HG03342 (cell line): ENCODE results near the gene ALDH8A1.

Source experiments
- ATAC-seq: cut with Tn5 transposase; IDR thresholded peaks from one replicate; pipeline ENCODE4 v1.9.1; 2021; ENCODE audit warnings: mild to moderate bottlenecking, moderate library complexity; ENCODE audit not compliant: unreplicated experiment

Gene ALDH8A1, protein sequence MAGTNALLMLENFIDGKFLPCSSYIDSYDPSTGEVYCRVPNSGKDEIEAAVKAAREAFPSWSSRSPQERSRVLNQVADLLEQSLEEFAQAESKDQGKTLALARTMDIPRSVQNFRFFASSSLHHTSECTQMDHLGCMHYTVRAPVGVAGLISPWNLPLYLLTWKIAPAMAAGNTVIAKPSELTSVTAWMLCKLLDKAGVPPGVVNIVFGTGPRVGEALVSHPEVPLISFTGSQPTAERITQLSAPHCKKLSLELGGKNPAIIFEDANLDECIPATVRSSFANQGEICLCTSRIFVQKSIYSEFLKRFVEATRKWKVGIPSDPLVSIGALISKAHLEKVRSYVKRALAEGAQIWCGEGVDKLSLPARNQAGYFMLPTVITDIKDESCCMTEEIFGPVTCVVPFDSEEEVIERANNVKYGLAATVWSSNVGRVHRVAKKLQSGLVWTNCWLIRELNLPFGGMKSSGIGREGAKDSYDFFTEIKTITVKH

DNA sequence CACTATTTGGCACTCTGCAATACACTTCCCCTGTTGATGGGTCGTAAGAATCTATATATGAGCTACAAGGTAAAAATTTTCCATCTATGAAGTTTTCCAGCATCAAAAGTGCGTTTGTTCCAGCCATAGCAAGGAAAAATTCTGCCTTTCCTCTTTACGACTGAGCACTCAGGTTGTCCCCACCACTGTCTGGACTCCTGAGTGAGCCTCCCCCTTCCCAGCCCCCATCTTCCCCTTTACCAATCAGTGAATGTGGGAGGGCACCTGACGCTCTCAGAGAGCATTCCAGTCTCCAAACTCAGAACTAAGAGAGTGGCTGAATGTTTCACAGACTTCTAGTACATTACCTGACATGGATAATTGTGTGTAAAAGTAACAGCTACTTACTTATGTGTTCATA lies at the start of gene ALDH8A1:
ALDH8A1 (minus strand) TSS at position 175 of the 400 bp plus-strand sequence; CDS start at position 127, 48 bp downstream.
- no peak for ATAC-seq

DNA sequence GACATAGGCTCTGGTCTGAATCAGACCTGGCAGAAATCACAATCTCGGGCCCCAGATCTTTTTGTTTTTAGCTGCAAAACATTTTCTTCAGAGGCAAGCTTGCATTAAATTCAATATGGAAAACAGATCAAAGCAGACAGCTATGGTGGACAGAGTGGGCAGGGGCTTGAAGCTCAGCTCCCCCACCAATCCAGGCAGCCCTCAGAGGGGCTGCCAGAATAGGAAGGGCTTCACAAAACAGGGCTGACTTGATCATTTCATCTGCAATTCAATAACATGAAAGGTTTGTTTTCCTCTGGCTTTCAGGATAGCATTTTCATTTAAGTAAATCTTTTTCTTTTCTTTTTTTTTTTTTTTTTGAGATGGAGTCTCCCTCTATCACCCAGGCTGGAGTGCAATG lies 49.2 kb upstream of the ALDH8A1 start:
- ATAC-seq = no peak

DNA sequence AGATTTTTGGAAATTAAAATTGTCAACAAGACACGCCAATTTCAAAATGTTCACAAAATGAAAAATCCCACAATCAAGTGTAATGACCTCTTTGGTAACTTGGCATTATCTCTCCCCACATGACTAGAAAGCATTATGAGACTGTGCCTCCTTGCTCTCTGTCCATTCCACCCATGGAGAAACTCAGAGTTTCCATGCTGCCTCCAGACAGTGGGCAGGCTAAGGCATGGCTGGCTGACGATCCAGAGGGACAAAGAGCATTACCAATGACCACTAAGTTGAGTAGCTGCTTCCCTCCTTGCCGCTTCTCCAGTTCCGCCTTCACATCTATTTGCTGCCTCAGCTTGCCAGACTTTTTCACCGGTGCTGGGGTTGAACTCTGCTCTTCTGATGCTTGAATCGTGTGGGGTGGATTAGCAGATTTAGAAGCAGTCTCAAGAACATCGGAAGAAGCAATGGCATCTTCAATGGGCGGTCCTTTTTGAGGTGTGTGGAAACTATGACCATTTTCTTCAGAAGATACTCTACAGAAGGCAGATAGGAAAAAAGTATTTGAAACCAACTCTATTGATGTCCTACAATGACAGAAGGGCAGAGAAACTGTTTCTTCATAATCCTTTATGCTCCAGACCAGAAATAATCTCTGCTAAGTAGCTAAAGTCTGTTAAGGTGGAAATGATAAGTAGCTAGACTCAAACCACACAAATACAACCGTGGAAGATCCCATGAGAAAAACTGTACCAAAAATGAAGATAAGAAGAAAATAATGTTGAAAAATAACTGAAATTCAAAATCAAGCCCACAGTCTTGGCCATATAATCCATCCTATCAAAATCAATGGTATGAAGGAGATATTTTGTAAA lies 47.5 kb upstream of the ALDH8A1 start:
- no peak for ATAC-seq

DNA sequence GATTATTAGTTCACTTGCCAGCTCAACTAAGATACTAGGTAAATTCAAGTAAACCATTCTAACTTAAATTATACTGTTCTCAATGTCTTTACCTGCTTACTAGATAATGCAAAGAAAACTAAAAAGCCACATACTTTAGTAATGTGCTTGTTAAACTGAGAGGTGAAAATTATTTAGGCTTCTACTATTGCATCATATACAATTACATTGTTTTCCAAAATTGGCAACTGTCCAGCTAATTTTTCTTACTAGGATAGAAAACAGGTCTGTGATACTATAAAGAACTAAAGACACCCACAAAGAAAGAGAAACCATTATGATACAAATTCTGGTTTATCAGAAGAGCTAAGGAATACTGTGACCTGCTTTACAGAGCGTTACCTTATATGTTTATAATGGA lies 45.6 kb upstream of the ALDH8A1 start:
- no peak for ATAC-seq

DNA sequence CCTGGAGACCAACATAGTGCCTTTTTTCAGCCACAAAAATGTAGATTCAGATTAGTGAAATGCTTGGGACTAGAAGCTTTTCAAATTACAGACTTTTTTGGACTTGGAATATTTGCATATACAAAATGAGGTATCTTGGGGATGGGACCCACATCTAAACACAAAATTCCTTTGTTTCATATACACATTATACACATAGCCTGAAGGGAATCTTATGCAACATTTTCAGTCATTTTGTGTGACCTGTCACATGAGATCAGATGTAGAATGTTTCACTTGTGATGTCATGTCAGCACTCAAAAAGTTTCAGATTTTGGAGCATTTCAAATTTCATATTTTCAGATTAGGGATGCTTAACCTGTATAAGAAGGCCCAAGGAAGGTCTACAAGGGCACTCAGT lies 44.5 kb upstream of the ALDH8A1 start:
- ATAC-seq = no peak

DNA sequence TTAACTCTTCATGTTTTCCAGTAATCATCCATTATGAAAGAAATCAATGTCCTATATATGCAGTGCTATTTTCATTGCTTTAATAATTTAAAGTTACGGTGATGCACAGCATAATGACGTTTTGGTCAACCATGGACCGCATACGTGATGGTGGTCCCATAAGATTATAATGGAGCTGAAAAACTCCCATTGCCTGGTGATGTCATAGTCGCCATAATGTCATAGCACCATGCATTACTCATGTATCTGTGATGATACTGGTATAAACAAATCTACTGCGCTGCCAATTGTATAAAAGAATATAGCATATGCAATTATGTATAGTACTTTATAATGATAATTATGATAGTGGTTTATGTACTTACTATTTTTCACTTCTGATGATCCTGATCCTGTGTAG lies 42.3 kb upstream of the ALDH8A1 start:
- no peak for ATAC-seq

DNA sequence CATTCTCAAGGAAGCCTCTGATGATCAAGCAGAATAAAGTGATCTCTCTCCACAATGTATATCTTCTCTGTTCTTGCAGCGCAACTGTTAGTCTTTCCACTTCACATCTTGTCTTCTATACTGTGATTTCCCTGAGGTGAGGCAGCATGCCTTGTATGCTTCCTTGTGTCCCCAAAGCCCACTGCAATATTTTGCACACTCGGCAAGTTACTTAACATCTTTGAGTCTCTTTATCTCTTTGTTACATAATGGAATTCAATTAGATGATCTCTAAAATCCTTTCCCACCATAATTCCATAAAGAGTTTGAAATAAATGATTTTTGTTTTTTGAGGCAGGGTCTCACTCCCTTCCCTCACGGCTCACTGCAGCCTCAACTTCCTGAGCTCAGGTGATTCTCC lies 40.4 kb upstream of the ALDH8A1 start:
- ATAC-seq = no peak

DNA sequence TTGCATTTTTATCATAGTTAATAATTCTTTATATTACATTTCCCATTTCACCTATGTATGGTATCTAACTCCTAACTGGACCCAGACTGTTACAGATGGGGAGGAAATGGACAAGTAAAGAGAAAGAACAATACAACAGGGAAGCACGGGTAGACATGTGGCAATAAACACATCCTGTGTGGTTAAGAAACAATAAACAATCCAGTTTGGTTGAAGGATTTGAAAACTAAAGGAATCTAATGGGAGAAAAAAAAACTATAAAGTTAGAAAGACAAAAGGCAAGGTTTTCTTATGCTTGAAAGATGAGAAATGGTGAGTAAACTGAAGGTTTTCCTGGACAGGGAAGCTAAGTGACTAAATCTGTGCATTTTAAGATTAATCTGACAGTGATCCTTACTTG lies 34.9 kb upstream of the ALDH8A1 start:
- ATAC-seq = no peak

DNA sequence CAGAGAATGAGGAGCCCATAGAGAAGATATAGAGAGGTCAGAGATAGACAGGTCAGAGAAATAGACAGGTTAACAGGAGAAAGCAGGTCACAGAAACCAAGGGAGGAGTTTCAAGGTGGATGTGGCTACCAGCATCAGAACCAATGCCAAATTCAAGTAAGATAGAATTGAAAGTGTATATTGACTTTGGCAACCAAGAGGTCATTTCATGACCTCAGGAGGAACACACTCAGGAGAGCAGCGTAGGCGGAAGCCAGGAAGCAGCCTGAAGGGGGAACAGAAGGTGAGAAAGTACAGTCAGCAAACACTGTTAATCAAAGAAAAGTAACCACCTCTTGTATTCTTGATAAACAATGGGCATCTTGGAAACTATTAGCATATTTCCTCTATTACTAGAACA lies 33.9 kb upstream of the ALDH8A1 start:
- ATAC-seq = no peak

DNA sequence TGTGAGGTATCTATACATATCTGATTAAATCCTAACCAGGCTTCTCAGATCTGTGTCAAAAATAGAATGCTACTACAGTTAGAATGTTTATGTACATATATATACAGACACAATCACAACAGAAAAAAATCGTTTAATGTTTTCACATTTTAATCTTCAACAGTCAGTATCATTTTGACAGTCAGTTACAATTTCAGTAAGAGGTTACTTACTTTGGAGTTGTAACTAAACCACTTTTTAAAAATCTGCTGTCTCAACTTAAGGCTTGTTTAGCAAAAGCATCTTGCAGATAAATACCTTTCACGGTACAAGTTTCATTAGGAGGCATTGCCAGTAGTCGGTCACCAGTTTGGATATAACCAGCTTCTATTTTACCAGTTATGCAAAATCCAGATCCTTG lies 32.3 kb upstream of the ALDH8A1 start:
- ATAC-seq = no peak

DNA sequence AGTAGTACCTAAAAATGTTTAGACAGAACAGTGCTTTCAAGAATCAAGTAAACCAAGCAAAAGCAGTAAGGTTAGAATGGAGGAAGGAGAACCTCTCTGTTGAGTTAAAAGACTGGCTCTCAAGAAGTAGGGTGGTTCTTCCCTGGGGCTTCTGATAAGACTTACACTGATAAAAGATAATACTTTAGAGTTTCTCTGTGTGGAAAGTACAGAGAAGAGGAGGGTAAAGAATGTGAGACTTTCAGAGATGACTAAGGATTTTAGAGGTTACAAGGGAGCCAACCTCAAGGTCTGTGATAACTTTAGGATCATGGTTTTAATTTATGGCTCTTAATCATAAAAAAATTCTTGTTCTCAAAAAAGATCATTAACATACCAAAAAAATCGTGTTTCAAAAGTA lies 30.9 kb upstream of the ALDH8A1 start:
- no peak for ATAC-seq

DNA sequence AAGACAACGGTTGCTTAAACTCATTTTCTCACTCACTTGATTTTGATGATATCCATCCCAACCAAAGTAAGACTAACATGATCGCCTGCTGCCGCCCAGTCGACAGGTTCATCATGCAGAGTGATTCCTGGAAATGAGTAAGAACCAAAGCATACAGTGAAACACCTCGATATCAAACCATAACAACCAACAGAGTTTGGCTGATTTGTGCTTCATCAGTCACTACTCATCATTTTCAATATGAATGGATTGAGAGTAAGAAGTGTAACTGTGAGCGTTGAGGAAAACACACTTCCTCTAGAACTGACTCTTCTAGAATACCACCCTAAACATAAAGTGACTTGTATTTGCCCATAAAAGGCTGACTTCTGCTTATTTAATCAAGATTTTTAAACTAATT lies 29.2 kb upstream of the ALDH8A1 start:
- peak; percentile 83 for ATAC-seq

DNA sequence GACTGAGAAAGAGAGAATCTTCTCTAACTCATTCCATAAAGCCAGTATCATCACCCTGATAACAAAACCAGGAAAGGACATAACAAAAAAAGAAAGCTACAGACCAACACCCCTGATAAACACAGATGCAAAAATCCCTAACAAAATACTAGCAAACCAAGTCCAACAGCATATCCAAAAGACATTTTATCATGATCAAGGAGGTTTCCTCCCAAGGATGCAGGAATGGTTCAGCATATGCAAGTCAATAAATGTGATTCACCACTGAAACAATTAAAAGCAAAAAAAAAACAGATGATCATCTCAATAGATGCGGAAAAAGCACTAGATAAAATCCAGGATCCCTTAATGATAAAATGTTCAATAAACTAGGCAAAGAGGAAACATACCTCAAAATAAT lies 24.5 kb upstream of the ALDH8A1 start:
- no peak for ATAC-seq

DNA sequence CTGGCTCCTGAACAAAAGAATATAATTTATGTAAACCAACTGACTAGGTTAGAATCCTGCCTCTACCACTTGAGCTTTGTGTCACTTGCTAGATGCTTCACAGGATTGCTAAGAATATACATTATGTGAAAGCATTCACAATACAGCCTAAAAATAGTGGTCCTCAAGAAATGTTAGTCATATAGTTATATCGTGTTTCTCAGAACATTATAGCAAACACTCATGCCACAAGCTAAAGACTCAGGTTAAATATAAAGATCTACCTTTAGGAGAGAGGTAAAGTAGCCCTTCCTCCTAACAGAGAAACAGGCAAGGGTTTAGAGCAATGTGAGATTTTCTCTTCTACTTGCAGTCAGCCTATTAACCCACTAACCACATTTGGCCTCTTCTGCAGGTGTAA lies 17.8 kb upstream of the ALDH8A1 start:
- ATAC-seq = no peak

DNA sequence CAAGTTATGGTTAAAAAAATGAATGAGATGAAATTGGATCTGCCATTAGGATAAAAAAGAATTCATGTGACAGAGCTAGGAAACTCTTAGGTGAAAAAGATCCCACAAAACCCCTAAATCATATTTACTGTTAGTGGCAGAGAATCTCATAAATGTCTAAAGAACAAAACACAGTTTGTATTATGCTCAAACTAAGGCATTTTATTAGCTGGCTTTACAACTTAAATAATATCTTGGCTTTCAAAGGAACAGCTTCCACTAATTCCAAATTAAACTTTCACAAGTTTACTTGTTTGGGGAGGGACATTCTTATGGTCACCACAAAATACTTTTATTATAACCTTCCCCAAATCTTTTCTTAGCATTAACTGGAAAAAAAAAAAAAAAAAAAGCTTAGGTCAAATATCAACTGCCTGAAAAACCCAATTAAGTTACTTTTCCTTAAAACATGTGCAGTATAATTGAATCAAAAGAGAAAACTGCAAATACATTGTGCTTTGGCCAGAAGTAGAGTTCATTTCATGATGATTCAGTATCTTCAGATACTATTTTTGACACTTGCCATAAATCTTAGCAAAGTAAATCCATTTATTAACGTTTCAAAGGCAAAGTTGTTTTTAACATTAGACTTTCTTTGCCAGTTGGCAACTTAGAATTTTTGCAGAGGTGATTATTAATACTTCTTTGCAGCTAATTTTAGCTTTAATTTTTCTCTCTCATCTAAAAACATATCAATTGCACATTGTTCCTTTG lies 14.7 kb upstream of the ALDH8A1 start:
- no peak for ATAC-seq

DNA sequence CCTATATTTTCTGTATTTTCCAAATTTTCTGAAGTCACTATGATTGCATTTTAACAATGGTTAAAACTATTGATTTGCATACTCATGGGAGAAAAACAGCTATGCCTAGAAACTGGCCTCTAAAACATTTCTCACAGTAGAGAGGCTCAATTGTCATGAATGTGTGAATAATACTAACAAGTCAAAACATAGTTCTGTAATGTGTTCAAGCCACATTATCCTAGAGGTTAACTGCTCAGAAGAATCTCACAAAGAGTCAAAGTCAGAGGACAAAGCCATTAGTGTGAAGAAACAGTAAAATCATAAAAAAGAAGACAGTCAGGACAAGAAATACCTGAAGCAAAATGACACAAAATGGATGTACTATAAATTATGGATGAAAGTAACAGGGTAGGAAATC lies 12.5 kb upstream of the ALDH8A1 start:
- no peak for ATAC-seq

DNA sequence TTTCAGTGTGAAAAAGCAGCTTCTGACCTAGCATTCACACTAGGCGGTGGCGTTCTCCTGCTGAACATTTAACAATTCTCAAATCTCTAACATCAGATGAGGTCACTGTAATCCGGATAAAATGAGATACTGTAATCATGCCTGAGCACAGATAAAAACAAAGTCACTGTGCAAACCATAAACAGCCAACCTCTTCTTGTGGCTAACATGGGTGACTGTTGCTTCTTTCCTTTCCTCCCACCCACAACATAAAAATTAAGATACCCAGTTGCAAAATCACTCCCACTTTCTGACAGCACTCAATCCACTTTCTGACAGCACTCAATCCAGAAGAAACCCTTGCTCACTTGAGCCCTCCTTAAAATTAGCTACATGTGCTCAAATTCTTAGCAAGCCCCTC lies 11.5 kb upstream of the ALDH8A1 start:
- no peak for ATAC-seq

DNA sequence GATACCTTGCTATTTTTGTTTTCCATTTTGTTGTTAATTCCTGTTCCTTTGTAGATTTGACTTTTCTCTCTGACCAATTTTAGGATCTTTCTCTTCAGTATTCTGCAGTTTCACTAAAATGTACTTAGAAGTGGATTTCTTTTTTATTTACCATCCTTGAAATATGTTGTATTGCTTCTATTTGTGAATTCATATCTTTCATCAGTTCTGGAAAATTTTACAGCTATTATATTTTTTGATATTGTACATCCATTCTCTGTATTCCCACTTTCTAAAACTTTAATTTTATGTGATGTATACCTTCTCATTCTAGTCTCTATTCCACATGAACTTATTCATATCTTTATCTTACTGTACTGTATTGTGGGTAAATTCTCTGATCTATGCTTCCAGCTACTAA lies 9.7 kb upstream of the ALDH8A1 start:
- no peak for ATAC-seq

DNA sequence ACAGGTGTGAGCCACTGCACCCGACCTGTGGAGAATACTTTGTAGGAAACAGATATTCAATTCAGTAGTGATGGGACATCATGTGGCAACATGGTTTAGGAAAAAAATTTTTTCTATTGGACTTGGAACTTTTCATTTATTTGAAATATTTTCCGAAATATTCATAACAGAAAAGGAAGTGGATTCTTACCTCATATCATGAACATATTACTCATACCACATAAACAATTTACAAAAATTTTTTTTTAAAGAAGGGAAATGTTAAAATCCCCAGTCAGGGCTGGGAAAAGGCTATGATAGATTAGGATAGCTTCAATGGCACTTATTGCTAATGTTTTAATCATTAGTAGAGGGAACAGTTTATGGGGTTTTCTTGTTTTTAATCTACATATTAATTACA lies 6.8 kb upstream of the ALDH8A1 start:
- ATAC-seq = no peak

DNA sequence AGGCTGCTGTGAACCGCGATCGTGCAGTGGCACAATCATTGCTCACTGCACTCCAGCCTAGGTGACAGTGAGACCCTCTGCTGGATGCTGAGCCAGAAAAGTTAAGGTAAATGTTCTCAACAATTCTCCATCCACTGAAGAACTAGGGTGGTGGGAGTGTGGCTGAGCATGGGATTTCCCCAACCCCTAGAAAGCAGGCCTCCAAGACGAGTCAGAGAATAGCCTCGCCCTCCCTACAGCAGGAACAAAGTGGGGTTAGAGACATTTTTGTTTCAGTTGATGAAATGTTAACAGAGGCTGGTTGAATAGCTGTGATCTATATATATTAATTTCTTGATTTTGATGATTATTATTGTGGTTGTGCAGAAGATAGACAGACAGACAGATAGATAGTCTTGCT lies 6.1 kb upstream of the ALDH8A1 start:
- ATAC-seq = no peak

DNA sequence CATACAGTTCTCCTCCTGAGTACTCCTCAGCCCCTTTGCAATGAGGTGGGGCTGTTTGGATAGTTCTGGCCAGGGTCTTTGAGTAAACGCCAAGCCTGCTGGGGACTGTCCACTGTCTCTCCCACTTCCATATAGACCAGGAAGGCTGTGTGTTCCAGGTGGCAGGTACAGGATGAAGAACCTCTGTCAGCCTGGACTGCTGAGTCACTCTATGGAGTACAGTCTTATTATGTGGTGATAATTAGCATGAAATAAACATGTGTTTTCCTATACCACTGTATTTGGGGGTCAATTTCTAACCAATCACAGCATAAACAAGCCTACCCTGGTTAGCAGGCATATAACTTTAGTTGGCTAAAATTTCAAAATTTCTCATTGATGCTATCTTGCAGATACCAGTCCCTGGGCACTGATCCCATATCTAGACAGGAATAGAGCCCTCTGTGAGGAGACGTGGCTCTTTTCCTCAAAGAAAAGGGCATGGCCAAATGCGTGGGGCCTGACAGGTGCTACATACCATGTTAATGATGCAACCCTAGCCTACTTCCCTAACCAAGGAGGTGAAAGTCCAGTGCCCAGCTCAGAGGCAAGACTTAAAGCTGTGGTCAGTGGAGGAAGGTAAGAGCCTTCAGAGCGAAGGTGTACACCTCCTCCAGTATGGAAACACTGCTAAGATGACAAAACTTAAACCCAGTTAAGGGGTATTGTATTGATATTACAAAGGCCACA lies 4.5 kb upstream of the ALDH8A1 start:
- ATAC-seq = no peak
